Mononuclear cell (primary cell): ENCODE data around the gene ACLY. TPM values are rescaled to one million over a fixed set of nuclear protein-coding genes. Genes with fewer than 3 reads are reported as not detected.
A peak's percentile ranks its signal among the peaks of the same experiment; 100 is the strongest.

ENCODE experiments used
- H3K27me3 ChIP-seq: 2 replicates; pipeline ENCODE4 v1.6.0; 2011; ENCODE audit warnings: low read length, control low read depth; ENCODE audit not compliant: insufficient read depth
- H3K4me1 ChIP-seq: 2 replicates; pipeline ENCODE4 v1.5.1; 2011; ENCODE audit warnings: mild to moderate bottlenecking, low read length, control low read depth; ENCODE audit not compliant: insufficient read depth
- H3K4me3 ChIP-seq: 2 replicates; pipeline ENCODE4 v1.5.1; 2011; ENCODE audit warnings: mild to moderate bottlenecking, low read length, moderate library complexity
- H3K9me3 ChIP-seq: 2 replicates; pipeline ENCODE4 v1.5.1; 2011; ENCODE audit warnings: low read depth, mild to moderate bottlenecking, control low read depth, low read length
- total RNA-seq: library from RNA; depleted of rRNA; stranded (reverse); fragments of >200 nt; gene quantifications from one replicate; pipeline ENCODE4 v1.2.3, GENCODE V29; 2012

ACLY gene
- total RNA-seq, 1 donor, result 23.8 TPM

- H3K4me3 ChIP-seq, result no peak overlapping the region
- H3K9me3 ChIP-seq, result no peaks in the 10 kb centered on the region
- no peaks in the 10 kb centered on the region for H3K27me3 ChIP-seq
- H3K4me1 ChIP-seq, result peaks cover 47% of the 10 kb centered on the region
Observed at GRCh38 chr17:41928693-41929251, 10.0 kb upstream of the ACLY start.

- no peak overlapping the region for H3K4me3 ChIP-seq
- H3K4me1 ChIP-seq, result peaks cover 21% of the 10 kb centered on the region
- no peaks in the 10 kb centered on the region for H3K9me3 ChIP-seq
- no peaks in the 10 kb centered on the region for H3K27me3 ChIP-seq
Observed at GRCh38 chr17:41925991-41926590, 7.3 kb upstream of the ACLY start.

GRCh38 chr17:41920580-41920955 lies 1.8 kb upstream of the ACLY start:
- peaks cover 32% of the 10 kb centered on the region for H3K4me1 ChIP-seq

GRCh38 chr17:41919840-41920579 lies 1.3 kb upstream of the ACLY start:
- no peaks in the 10 kb centered on the region for H3K9me3 ChIP-seq
- H3K27me3 ChIP-seq, result no peaks in the 10 kb centered on the region
- no peak overlapping the region for H3K4me3 ChIP-seq
- peaks cover 36% of the 10 kb centered on the region for H3K4me1 ChIP-seq

More at GRCh38 chr17:41920580-41920955, 1.8 kb upstream of the ACLY start:
- Histone ChIP-seq H3K4me3 (no peak overlapping the region), H3K27me3 (no peaks in the 10 kb centered on the region), H3K9me3 (no peaks in the 10 kb centered on the region)

GRCh38 chr17:41919165-41919817 lies 540 bp upstream of the ACLY start:
- Histone ChIP-seq H3K27me3 (no peaks in the 10 kb centered on the region), H3K9me3 (no peaks in the 10 kb centered on the region), H3K4me1 (peaks cover 36% of the 10 kb centered on the region), H3K4me3 (peak overlapping the region; percentile 82)

GRCh38 chr17:41917679-41918313 lies 955 bp downstream of the ACLY start:
- Histone ChIP-seq H3K4me3 (peak overlapping the region; percentile 82), H3K4me1 (peaks cover 36% of the 10 kb centered on the region), H3K27me3 (no peaks in the 10 kb centered on the region), H3K9me3 (no peaks in the 10 kb centered on the region)

GRCh38 chr17:41917192-41917591 lies 1.6 kb downstream of the ACLY start:
- Histone ChIP-seq H3K9me3 (no peaks in the 10 kb centered on the region), H3K4me3 (no peak overlapping the region), H3K27me3 (no peaks in the 10 kb centered on the region), H3K4me1 (peaks cover 36% of the 10 kb centered on the region)

GRCh38 chr17:41915566-41915965 lies 3.2 kb downstream of the ACLY start:
- H3K4me1 ChIP-seq, result peaks cover 36% of the 10 kb centered on the region
- no peak overlapping the region for H3K4me3 ChIP-seq
- H3K27me3 ChIP-seq, result no peaks in the 10 kb centered on the region
- H3K9me3 ChIP-seq, result no peaks in the 10 kb centered on the region

GRCh38 chr17:41915020-41915419 lies 3.7 kb downstream of the ACLY start:
- no peak overlapping the region for H3K4me3 ChIP-seq
- no peaks in the 10 kb centered on the region for H3K27me3 ChIP-seq
- peaks cover 36% of the 10 kb centered on the region for H3K4me1 ChIP-seq
- H3K9me3 ChIP-seq, result no peaks in the 10 kb centered on the region

GRCh38 chr17:41914358-41914766 lies 4.4 kb downstream of the ACLY start:
- Histone ChIP-seq H3K4me3 (no peak overlapping the region), H3K4me1 (peaks cover 30% of the 10 kb centered on the region), H3K27me3 (no peaks in the 10 kb centered on the region), H3K9me3 (no peaks in the 10 kb centered on the region)

GRCh38 chr17:41913798-41914197 lies 5.0 kb downstream of the ACLY start:
- Histone ChIP-seq H3K4me1 (peaks cover 28% of the 10 kb centered on the region), H3K4me3 (no peak overlapping the region), H3K27me3 (no peaks in the 10 kb centered on the region), H3K9me3 (no peaks in the 10 kb centered on the region)

GRCh38 chr17:41912925-41913324 lies 5.8 kb downstream of the ACLY start:
- no peaks in the 10 kb centered on the region for H3K9me3 ChIP-seq
- H3K4me3 ChIP-seq, result no peak overlapping the region
- peaks cover 24% of the 10 kb centered on the region for H3K4me1 ChIP-seq
- no peaks in the 10 kb centered on the region for H3K27me3 ChIP-seq

GRCh38 chr17:41910701-41911391 lies 7.9 kb downstream of the ACLY start:
- H3K4me1 ChIP-seq, result peaks cover 7% of the 10 kb centered on the region
- no peak overlapping the region for H3K4me3 ChIP-seq
- no peaks in the 10 kb centered on the region for H3K9me3 ChIP-seq
- no peaks in the 10 kb centered on the region for H3K27me3 ChIP-seq

GRCh38 chr17:41909088-41909487 lies 9.7 kb downstream of the ACLY start:
- Histone ChIP-seq H3K4me3 (no peak overlapping the region), H3K27me3 (no peaks in the 10 kb centered on the region), H3K9me3 (no peaks in the 10 kb centered on the region), H3K4me1 (no peaks in the 10 kb centered on the region)
